Measurements from ENCODE around the gene ROR1.
"Not testable (repeated sequence)": the region's sequence is repeated elsewhere in the genome, so short reads cannot be mapped to it uniquely, and the experiment has no call there.

Gene ROR1

GRCh38 chr1:64061430-64062104 is 287.8 kb downstream of the ROR1 start:
- DNase-seq (ENCODE audit: low read depth): no peak

GRCh38 chr1:64062529-64062928 is 288.7 kb downstream of the ROR1 start:
- DNase-seq (ENCODE audit: low read depth): no peak

DNA sequence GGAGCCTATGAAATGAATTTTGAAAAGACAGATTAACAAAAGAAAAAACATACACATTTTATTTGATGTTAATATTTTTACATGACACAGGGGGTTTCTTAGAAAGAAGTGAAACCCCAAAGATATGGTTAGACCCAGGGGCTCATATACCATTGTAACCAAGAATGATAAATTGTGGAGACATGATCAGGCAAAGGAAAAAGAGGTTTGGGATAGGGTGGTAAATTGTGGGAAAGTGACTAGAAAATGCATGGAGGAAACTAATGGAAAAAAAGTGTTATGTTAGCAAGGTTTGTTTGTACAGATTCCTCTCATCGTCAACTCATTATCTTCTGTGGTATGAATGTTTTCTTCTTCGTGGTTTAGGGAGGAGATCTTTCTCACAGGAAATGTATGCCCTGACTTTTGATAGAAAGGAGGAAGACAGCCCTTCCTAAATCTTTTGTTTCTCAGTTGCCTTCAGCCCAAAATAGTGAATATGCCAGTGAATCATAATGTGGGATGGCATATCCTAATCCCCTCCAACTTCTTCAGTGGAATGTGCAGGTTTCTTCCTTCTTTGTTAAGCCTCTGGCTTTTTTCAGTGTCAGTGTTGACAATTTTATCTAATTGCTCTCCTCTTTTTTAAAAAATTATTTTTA is 289.2 kb downstream of the ROR1 start:
- DNase-seq (ENCODE audit: low read depth): no peak

GRCh38 chr1:64065571-64065970 is 291.8 kb downstream of the ROR1 start:
- no peak for DNase-seq (ENCODE audit: low read depth)

DNA sequence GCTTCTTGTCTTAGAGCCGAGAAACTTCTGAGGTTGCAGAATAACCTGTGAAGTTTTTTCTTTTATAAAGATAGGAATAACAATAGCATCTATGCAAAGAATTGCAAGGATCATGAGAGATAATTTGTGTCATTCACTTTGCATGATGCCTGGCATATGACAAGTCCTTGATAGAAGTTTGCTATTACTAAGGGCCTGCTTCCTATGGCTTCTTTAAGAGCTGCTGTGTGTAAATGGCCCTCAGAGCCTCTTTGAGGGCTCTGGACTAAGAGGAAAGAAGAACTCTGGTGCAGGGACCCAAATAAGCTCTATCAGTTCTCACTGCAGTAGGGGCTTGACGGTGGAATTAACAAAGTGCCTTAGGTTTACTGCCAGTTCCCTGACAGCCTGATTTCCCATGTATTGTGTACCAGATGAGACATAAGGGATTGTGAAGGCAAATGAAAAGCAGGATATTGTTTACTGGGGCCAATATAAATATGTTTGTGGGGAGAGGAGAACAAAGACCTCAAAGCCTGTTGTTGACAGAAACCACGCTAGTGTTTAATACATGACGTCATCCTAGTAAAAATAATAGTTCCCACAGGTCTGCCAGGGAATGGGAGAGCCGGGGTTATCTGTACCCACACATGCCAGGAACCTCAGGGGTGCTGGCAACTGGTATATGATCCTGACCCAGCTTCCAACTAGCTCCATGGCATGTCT is 298.4 kb downstream of the ROR1 start:
- no peak for DNase-seq (ENCODE audit: low read depth)

GRCh38 chr1:64073705-64074104 is 299.9 kb downstream of the ROR1 start:
- no peak for DNase-seq (ENCODE audit: low read depth)

- DNase-seq (ENCODE audit: low read depth): no peak
Observed at GRCh38 chr1:64074767-64075166, 300.9 kb downstream of the ROR1 start.

GRCh38 chr1:64077281-64077940 is 303.6 kb downstream of the ROR1 start:
- DNase-seq (ENCODE audit: low read depth): no peak

- DNase-seq (ENCODE audit: low read depth): no peak
Observed at GRCh38 chr1:64080941-64081562, 307.2 kb downstream of the ROR1 start.

- DNase-seq (ENCODE audit: low read depth): no peak
Observed at GRCh38 chr1:64082459-64082858, 308.6 kb downstream of the ROR1 start.

GRCh38 chr1:64084451-64084850 is 310.6 kb downstream of the ROR1 start:
- no peak for DNase-seq (ENCODE audit: low read depth)

- no peak for DNase-seq (ENCODE audit: low read depth)
Observed at GRCh38 chr1:64087768-64088167, 314.0 kb downstream of the ROR1 start.

DNA sequence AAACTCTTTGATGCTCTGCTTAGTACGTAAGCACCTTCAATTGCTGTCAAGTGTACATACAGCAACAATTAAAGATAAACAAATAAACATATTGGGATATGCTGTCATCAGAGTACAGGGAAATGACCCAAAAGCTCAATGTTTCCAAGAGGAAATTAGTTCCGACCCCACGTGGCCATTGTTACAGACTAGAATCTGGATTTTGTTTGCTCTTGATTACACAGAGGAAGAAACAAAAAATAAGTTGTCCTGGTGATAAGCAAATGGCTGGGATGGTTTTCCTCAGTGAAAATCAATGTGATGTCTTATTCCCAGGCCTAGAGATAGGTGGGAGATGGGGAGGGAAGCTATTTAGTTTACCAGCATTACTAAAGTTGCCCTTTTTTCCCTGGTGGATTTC is 316.6 kb downstream of the ROR1 start:
- no peak for DNase-seq (ENCODE audit: low read depth)

DNA sequence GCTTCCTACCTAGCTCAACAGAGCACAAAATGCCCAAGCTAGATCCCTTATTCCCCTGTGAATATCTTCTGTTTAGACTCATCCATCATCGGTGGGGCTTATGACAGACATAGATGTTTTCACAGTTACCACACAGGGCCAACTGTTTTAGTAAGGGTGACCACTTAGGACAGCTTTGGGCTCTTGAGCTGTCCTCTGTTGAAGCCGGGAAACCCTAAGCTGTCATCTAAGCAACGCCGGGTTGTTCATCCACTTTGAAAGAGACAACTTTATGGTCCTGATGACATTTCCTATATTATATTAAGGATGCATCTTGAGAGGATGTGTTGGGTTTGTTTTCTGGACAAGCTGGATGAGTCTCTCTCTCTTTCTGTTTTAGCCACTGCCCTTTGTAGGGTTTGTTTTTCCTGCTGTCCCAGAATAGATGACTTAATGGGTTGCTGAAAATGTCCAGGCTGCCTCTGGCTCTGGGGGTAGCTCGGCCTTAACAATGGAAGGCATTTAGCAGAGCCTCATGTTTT is 319.1 kb downstream of the ROR1 start:
- DNase-seq (ENCODE audit: low read depth): no peak

GRCh38 chr1:64093941-64094340 is 320.1 kb downstream of the ROR1 start:
- DNase-seq (ENCODE audit: low read depth): no peak

GRCh38 chr1:64095832-64096231 is 322.0 kb downstream of the ROR1 start:
- no peak for DNase-seq (ENCODE audit: low read depth)

- no peak for DNase-seq (ENCODE audit: low read depth)
Observed at GRCh38 chr1:64097859-64098258, 324.0 kb downstream of the ROR1 start.

DNA sequence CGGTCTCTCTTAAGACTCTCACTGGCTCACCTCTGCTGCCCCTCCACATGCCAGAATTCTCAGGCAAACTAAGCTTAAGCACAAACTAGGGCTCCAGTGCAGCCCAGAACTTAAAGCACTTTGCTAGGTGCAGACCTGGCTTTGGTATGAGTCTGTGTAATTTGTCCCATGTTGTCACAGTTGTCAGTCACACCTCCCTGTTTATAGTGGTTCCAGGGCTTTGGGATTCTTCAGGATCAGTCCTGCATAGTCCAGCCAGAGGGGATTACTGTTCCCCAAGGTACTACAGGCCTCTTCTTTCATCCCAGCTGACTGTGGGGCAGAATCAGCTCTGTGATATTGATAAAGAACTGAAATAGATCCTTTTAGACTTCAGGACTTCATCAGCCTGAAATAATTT is 324.6 kb downstream of the ROR1 start:
- DNase-seq (ENCODE audit: low read depth): no peak

- DNase-seq (ENCODE audit: low read depth): no peak
Observed at GRCh38 chr1:64098846-64099582, 325.2 kb downstream of the ROR1 start.

GRCh38 chr1:64100791-64101190 is 327.0 kb downstream of the ROR1 start:
- no peak for DNase-seq (ENCODE audit: low read depth)

GRCh38 chr1:64104585-64104984 is 330.8 kb downstream of the ROR1 start:
- not testable (repeated sequence) for DNase-seq (ENCODE audit: low read depth)
